HS-5 (cell line): ENCODE data around the gene SPACA4.
A peak's percentile ranks its signal among the peaks of the same experiment; 100 is the strongest.

Source experiments
- DNase-seq: peaks from one replicate; pipeline ENCODE4 v3.0.0-alpha.2; 2012; ENCODE audit warnings: low read depth

SPACA4 gene

DNA sequence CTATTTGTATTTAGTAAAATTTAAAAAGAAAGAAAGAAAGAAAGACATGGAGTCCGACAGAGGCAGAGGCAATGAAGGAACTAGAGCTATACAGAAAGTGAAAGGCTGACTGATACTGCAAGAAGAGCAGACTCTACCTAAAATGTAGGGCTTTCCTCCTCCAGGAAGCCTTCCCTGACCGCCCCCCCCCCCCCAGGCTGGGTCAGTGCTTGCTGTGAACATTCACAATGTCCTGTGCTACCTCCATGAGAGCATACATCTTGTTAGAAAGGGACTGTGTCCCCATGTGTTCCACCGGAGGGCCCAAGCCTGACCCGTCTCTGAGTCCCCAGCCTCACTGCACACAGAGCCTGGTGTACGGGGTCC, 45.1 kb downstream of the SPACA4 start:
- DNase-seq = no peak

DNA sequence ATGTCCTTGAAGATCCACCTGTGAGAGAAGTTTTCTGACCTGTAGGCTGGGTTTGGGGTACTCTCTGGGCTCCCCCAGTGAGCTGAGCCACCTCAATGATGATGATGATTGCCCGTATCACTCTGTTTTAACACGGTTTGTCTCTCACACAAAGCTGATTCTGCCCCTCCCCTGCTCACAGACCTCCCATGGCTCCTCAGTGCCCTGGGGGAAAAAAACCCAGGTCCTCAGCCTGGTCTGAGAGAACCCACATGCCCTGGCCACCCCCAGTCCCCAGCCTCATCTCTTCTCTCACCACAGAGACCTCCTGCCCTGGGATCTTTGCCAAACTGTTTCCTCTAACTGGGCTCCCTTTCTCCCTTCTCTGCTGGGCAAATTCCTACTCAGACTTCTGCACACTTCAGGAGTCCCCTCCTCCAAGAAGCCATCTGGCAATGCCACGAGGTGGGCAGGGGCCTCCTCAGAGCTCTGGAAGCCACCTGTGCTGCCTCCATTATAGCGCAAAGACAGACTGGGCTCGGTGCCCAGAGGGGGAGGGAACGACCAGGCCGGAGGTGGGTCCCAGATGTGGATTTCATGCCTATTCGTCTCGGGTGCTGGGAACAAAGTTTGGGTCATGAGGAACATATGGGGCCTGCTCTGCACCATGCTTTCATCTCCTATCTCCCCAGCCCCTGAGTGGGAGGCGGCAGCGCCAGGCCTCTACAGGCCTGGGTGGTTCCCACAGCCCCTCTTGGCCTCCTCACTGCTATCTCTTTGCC, 47.9 kb downstream of the SPACA4 start:
- DNase-seq = no peak

DNA sequence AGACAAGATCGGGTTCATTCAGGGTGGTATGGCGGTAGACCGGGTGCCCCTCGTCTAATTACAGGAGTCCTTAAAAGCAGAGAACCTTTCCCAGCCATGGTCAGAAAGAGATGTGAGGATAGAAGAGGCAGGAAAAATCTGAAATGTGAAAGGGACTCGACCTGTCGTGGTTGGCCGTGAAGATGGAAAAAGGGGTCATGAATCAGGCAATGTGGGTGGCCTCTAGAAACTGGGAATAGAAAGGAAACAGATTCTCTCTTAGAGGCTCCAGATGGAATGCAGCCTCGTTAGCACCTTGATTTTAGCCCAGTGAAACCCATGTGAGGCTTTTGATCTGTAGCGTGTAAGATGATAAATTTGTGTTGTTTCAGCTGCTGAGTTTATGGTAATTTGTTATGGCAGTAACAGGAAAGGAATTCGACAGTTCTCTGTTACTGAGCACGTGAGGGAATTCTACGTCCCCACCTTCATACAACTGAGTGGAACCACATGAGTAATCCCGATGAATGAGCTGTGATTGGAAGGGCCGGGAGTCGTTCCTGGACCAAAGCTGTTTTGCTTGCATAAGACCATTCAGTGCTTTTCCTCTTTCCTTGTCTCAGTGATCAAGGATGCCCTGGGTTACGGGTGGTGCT, 50.4 kb downstream of the SPACA4 start:
- peak; percentile 94 for DNase-seq
